GM03348 (cell line): ENCODE data around the gene OSBPL10.

Experiments used
- DNase-seq: peaks from one replicate; pipeline ENCODE4 v3.0.0; 2012; ENCODE audit warnings: low spot score

The OSBPL10 gene

GRCh38 chr3:31924610-31925270, 56.3 kb downstream of the OSBPL10 start:
- DNase-seq = no peak

GRCh38 chr3:31922962-31923361, 58.1 kb downstream of the OSBPL10 start:
- no peak for DNase-seq

GRCh38 chr3:31921837-31922236, 59.2 kb downstream of the OSBPL10 start:
- DNase-seq = no peak

- DNase-seq = no peak
These were observed 60.8 kb downstream of the OSBPL10 start for GRCh38 chr3:31920310-31920709.

GRCh38 chr3:31919528-31919927, 61.5 kb downstream of the OSBPL10 start:
- no peak for DNase-seq

- DNase-seq = no peak
These were observed 62.6 kb downstream of the OSBPL10 start for GRCh38 chr3:31918179-31919150.

- DNase-seq = no peak
These were observed 63.6 kb downstream of the OSBPL10 start for GRCh38 chr3:31917303-31918005.

GRCh38 chr3:31911643-31912042, 69.4 kb downstream of the OSBPL10 start:
- DNase-seq = no peak

GRCh38 chr3:31911124-31911523, 69.9 kb downstream of the OSBPL10 start:
- no peak for DNase-seq

GRCh38 chr3:31909455-31909854, 71.6 kb downstream of the OSBPL10 start:
- DNase-seq = no peak

GRCh38 chr3:31908391-31909097, 72.5 kb downstream of the OSBPL10 start:
- no peak for DNase-seq

- no peak for DNase-seq
These were observed 74.9 kb downstream of the OSBPL10 start for GRCh38 chr3:31906182-31906581.

- no peak for DNase-seq
These were observed 77.2 kb downstream of the OSBPL10 start for GRCh38 chr3:31903686-31904431.

- no peak for DNase-seq
These were observed 80.5 kb downstream of the OSBPL10 start for GRCh38 chr3:31900583-31900982.

- DNase-seq = no peak
These were observed 84.2 kb downstream of the OSBPL10 start for GRCh38 chr3:31896648-31897433.

GRCh38 chr3:31896026-31896425, 85.0 kb downstream of the OSBPL10 start:
- no peak for DNase-seq

- no peak for DNase-seq
These were observed 85.6 kb downstream of the OSBPL10 start for GRCh38 chr3:31895471-31895870.

- peak; percentile 20 for DNase-seq
These were observed 88.0 kb downstream of the OSBPL10 start for GRCh38 chr3:31892916-31893573.

GRCh38 chr3:31892500-31892899, 88.6 kb downstream of the OSBPL10 start:
- no peak for DNase-seq
